Measurements from ENCODE around the gene RAB36.
"Not testable (repeated sequence)": the region's sequence is repeated elsewhere in the genome, so short reads cannot be mapped to it uniquely, and the experiment has no call there.

RAB36 gene

DNA sequence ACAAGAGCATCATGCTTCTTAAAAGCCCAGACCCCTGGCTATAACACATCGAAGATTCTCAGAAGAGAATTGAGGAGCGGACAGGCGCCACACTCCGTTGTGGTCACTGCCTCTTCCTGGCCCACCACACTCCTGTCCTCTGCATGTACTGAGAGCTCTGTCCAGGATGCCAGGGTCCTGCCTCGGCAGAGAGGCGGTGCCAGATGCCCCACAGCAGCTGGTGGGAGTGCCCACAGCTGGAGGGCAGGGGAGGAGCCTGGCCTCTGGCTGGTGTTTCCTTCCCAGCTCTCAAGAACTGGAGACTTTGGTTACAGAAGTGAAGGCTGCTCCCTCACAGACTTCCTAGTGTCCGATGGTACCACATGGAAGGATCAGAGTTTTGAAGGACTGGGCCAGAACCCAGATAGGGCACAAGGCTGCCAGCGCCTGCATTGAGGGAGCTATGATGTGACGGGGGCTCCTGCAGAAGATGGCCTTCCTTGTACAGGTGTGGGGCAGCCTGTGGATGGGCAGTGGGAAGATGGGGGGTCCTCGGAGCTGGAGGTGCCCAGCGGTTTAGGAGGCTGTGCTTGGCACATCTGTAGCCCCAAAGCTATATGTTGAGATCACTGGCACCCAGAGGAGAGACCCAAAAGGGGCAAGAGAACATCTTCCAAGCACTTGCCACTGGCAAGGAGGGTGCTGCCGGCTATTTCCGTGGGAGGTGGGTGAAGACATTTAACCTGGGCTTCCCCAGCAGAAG, 22.9 kb upstream of the RAB36 start:
- no peak for DNase-seq

DNA sequence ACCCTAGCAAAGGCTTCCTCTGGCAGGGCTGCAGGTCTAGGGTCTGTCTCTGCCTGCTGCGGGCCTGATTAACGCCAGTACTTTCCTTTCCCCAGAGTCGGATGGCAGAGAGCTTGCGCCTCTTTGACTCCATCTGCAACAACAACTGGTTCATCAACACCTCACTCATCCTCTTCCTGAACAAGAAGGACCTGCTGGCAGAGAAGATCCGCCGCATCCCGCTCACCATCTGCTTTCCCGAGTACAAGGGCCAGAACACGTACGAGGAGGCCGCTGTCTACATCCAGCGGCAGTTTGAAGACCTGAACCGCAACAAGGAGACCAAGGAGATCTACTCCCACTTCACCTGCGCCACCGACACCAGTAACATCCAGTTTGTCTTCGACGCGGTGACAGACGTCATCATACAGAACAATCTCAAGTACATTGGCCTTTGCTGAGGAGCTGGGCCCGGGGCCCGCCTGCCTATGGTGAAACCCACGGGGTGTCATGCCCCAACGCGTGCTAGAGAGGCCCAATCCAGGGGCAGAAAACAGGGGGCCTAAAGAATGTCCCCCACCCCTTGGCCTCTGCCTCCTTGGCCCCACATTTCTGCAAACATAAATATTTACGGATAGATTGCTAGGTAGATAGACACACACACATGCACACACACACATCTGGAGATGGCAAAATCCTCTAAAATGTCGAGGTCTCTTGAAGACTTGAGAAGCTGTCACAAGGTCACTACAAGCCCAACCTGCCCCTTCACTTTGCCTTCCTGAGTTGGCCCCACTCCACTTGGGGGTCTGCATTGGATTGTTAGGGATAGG, 22.1 kb upstream of the RAB36 start:
- no peak for DNase-seq

DNA sequence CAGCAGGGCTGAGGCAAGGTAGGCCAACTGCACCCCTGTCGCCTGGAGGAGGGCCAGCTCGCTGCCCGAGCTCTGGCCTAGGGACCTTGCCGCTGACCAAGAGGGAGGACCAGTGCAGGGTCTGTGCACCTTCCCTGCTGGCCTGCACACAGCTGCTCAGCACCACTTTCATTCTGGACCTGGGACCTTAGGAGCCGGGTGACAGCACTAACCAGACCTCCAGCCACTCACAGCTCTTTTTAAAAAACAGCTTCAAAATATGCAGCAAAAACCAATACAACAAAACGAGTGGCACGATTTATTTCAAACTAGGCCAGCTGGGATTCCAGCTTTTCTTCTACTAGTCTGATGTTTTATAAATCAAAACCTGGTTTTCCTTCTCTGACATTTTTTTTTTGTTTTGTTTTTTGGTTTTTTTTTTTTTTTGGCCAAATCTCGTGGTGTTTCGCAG, 21.4 kb upstream of the RAB36 start:
- no peak for DNase-seq

DNA sequence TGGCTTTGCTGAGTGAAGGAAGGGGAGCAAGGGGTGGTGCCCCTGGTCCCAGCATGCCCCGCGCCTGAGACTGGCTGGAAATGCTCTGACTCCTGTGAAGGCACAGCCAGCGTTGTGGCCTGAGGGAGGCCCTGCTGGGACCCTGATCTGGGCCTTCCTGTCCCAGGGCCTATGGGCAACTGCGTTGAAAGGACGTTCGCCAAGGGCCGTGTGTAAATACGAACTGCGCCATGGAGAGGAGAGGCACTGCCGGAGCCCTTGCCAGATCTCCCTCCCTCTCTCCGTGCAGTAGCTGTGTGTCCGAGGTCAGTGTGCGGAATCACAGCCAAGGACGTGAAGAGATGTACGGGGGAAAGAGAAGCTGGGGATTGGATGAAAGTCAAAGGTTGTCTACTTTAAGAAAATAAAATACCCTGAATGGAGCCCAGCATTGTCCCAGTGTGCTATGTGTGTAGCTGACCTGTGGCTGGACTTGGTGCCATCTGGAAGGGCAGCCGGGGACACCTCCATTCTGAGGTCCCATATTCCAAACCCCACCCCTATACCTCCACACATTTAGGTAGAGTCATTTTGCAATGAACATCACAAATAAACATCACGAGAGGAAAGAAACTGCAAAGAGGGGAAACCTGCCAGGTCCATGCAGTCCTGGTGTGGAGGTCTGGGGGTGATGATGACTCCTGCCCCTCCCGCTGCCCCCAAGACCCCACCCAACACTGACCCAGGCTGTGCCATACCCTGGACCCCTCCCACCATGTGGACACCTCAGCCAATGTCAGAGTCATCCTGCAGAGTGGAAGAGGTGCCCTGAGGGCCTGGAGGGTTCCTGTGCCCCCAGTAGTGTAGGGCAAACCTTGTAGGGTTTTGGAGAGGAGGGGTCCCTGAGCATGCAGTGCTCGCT, 20.4 kb upstream of the RAB36 start:
- no peak for DNase-seq

DNA sequence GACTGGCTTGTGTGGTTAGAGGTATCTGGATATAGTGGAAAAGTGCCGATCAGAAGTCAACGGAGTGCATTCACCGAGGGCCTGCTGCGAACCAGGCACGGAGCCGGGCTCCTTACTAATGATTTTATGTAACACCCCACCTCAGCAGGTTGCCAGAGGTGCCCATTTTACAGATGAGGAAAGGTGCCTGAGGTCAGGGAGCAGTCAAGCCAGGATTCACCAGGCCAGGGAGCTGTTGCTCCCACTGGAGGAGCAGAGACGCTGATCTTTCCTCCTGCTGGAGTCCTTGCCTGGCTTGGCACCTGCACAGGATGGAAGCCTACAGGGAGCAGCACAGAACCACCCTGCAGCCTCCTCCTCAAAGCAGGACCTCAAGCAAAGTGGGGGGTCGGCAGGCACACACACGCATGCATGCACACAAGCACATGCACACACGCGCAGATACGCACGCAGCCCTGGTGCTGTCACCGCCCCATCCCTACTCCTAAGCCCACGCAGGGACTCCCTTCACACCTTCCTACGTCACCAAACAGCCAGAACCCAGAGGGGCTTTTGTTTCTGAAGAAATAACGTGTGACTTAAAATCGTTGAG, 19.7 kb upstream of the RAB36 start:
- DNase-seq, result no peak

DNA sequence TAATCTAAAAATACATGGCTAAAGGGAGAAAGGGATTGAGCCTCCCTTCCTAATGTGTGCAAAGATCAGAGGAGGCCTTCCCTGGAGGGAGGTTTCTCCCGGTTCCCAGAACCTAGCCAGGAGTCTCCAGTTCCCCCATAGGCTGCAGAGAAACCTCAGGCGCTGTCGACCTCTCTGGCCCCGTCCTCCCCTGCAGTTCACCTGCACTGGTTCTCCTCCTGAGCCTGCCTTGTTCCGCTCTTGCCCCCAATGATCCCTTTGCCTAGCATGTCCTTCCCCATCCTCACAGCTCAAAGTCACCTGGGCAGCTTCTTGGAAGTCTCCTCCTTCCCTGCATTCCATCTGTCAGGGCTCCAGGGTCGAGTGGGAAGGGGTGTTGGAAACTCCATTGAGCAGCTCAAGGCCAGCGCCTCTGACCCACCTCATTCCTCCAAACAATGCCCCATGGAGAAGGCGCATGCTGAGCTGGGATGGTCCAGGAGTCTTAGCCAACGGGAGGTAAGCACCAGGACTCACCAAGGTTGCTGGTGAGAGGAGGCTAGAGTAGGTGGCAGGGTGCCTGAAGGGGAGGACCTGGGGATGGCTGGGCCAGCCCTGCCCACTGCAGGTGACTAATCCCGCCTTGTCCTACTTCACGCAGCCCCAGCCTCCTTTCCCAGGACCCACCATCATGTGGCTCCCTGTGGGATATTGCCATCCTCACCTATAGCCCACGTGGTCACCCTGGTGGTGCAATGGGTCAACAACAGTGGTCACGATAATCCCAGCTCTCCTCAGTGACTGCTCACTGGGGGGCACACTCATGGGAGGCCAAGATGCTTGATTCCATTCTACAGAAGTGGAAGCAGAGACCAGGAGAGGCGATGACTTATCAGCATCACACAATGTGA, 18.9 kb upstream of the RAB36 start:
- no peak for DNase-seq

DNA sequence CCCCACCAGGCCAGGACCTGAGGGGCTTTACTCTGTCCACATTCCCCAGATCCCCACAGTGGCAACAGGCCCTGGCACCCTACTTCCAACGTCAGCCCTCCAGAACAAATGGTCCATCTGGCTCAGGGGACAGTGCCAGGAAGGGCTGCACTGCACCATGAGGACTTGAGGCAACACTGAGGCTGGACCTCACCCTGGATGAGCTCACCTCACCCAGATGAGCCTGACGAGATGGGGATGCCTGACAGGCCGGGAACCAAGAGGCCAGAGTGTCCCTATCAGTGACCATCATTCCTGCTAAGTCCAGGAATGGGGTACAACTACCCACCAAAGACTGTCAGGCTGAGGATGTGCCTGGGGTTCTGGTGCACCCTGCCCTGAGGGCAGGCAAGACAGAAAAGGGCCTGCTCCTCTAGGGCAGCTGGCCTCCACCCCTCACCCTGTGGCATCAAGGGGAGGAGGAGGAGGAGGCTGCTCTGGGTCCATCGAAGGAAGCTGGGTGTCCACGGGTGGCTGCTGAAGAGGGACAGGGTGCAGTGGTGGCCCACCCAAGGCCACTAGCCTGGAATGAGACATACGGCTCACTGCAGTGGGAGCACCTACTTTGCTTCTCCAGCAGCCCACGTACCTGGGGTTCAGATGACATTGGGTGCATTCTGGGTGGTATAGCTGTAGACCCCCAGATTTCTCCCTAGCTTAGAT, 18.1 kb upstream of the RAB36 start:
- DNase-seq, result no peak

DNA sequence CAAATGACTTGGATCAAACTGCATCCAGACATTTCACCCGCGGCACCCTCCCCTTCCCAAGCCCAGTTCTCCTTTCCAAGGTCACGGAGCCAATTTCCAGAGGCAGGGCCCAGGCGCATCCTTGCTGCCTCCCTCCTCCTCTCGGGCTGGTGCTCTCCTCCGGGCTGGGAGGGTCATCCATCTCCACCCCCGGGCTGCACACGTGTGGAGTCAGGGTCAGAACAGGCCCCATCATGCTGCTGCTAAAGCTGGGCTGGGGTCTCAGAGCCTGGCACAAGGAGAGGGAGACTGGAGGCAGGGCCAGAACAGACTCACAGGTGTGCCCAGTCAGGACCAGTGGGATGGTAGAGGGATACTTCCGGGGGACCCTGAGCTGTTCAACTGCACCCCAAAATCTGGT, 17.5 kb upstream of the RAB36 start:
- no peak for DNase-seq

DNA sequence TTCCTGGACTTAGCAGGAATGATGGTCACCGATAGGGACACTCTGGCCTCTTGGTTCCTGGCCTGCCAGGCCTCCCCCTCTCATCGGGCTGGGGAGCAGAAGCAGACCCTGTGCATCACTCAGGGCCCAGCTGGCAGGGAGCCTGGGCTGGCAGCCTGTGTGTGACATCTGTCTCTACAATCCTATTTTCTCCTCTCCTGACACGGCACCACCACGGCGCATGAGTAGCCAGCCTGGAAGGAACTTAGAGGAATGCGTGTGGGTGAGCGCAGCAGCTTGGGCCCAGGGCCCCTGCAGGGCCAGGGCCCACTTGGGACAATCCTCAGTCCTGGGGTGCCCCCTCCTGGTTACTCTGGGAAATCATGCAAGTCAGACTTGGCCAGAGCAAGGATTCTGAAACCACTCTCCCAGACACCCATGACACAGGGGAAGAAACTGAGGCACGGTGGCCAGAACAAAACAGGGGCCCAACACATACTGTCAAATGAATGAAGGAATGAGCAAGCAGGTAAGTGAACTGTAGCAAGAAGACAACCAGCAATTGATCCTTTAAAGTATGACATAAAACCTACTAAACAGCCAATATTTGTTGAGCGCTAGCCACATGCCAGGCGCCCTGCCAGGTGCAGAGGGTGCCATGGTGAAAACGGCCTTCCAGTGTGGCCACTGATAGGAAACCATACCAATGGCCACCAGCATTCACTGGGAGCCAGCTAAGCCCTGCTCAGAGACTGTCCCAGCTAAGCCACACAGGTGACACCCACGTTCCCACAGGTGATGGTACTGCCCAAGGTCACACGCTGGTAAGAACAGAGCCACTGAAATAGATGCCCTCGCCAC, 16.8 kb upstream of the RAB36 start:
- peak; percentile 74 for DNase-seq

DNA sequence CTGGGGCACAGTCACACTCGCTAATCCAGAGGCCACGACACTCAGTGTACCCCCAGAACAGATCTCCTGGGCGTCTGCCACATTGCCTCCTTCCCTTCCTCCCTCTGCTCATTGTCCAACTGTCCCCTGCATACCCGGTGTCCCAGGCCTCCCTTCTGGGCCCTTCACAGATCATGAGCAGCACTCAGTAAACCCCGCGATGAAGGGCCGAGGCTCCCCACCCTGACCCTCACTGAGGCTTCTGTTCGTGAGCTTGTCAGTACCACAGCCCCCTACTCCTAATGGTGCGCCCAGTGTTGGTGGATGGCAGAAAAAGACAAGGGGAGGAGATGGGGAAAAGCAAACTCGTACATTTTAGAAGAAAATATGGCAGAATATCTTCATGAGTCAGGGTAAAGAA, 16.1 kb upstream of the RAB36 start:
- DNase-seq, result no peak

DNA sequence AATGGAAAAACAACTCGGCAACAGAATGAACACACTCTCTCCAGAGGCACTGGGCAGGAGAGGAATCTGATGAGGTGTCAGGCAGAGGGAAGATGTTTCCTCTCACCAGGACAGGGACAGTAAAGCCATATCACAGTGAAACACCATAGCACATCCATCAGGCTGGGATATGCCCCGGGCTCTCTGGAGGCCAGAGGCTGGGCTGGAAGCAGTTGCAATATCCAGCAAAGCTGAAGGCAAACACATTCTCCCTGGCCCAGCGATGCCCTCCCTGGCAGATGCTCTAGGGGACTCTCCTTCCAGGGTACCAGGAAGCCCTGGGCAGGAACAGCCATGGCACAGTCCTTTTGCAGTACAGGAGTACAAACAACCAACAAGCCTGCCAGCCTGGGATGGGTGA, 14.6 kb upstream of the RAB36 start:
- no peak for DNase-seq

DNA sequence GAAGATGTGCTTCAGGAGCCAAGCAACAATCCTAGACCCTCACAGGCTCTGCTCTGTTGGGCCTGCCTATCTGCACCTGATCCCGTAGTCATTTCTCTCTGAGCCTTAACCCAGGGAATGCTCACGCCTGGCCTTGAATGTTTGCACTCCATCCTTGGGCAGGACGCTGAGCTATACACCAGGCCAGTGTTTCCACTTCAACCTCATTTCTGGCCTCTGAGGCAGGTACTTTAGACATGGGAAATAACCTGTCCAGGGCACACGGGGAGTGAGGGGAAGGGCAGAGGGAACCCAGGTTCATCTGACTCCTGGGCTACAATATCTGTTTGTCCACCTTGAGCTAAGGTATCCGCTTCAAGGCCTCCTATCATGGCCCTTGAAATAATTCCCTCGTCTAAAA, 13.3 kb upstream of the RAB36 start:
- no peak for DNase-seq

DNA sequence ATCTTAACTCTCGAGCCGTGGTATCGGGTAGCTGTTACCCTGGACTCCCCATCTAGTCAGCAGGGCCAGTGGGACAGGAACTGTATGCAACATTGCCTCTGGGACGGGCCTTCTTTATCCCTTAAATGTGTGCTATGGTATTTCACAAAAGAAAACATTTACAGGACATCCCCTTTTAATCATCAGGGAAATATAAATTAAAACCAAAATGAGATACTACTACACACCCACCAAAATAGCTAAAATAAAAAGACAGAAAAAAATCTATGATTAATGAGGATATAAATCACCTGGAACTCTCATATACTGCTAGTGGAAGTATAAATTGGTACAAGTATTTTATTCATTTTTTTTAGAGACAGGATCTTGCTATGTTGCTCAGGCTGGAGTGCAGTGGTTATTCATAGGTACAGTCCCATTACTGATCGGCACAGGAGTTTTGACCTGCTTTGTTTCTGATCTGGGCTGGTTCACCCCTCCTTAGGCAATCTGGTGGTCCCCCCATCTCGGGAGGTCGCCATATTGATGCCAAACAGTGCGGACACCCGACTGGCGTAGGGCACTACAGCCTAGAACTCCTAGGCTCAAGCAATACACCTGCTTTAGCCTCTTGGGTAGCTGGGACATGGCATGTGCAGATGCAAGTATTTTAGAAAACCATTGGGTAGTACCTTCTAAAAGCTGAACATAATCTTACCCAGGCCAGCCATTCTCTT, 12.7 kb upstream of the RAB36 start:
- DNase-seq, result no peak

DNA sequence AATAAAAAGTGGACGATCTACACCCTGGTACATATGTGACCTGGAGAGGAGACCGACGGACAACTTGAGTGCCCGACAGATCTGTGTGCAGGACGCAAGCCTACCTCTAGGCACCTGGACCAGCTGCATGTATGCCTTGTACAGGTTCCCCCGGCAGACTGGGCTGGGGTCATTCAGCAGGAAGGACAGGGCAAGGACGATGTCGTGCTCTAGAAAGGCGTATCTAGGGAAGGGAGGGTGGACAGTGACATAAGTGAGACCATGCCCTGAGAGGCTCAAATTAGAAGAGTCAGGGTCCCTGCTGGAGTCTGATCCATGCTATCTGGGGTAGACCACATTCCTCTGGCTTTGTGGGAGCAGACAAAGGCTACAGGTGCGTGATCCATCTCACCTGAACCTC, 11.4 kb upstream of the RAB36 start:
- DNase-seq, result no peak

DNA sequence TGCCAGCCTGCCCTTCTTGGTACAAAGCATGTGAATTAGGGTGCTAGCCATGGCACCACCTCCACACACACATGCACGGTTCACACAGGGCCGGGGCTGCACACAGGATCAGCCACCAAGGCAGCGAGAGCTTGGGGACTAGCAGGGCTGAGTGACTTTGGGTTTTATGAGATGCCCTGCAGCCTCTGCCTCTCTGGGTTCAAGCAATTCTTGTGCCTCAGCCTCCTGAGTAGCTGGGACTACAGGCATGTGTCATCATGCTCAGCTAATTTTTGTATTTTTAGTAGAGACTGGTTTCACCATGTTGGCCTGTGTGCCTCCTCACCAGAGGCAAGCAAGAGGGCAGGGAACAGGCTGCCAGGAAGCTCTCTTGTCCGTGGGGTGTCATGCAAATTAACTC, 8.3 kb upstream of the RAB36 start:
- not testable (repeated sequence) for DNase-seq

DNA sequence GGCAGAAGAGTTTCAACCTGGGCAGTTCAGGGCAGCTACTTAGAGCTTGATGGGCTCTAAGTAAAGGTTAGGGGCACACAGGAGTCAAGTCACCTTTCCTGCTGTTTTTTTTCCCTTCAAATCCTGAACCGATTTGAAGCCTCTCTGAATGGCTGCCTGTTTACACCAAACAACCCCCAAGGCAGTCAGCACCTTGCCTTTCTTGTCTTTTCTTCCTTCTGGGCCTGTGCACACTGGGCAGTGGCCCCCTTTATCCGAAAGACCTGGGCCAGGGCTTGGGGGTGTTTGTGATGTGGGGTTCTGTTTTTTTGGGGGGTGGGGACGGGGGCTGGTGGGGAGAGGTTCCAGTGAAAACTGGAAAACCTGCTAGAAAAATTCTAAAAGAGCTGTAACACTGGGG, 7.8 kb upstream of the RAB36 start:
- DNase-seq, result no peak

DNA sequence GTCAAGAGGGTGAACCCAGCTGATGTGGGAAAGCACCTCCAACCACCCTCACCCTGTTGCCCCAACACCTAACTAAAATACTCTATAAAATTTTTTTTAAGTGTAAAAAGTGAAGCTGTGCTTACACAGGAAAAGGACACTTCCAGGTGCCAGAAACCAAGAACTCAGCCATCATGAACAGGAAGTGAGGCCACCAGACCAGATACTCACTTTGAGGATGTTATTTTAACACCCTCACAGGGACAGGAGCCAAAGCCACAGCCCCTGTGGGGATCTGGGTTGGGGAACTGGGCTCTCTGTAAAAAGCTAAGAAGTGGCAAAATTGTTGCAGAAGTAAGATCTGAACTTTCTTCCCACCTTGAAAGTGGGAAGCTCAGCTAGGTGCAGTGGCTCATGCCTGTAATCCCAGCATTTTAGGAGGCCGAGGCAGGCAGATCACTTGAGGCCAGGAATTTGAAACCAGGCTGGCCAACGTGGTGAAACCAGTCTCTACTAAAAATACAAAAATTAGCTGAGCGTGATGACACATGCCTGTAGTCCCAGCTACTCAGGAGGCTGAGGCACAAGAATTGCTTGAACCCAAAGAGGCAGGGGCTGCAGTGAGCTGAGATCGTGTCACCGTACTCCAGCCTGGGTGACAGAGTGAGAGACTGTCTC, 7.2 kb upstream of the RAB36 start:
- DNase-seq, result peak; percentile 14

DNA sequence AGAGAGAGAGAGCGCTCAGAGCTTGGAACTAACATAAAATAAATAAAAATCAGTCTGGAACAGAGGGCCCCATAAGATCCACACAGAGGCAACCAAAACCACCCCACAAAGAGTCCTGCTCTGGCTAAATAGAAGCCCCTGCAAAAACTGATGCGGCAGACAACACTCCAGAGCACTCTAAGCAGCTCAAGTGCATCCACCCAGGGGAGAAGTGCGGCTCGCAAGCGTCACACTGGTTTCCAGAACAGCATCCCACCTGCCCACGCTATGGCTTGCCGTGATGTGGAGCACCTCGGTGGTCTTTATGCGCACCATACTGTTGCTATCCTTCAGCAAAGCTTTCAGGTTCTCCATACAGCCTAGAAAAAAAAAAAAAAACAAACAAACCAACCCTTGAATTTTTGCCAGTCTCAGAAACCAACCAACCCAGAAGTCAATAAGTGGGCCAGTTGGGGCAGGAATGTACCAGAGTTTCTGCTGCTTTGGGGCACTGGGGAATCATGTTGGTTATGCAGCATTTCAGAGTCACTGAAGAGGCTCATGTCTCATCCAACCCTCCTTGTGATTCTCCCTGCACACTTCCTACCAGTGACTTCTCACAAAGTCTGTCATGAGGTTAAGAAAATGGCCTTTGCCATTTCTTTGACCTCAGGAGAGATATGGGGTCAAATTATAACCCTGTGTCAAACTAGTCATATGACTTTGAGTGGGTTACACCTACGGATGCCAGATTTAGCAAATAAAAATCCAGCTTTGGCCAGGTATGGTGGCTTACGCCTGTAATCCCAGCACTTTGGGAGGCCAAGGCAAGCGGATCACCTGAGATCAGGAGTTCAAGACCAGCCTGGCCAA, 6.5 kb upstream of the RAB36 start:
- no peak for DNase-seq

Data from fibroblast of upper back skin (primary cell).